WTC11 (cell line): ENCODE results near the gene SETD7. TPM values are rescaled to one million over a fixed set of nuclear protein-coding genes. Genes with fewer than 3 reads are reported as not detected.

Source experiments
- ATAC-seq: fragments of 200-7000 bp; cut with Tn5 transposase; 2 replicates; pipeline ENCODE4 v1.10.0; 2021; ENCODE audit warnings: mild to moderate bottlenecking, moderate library complexity
- CTCF ChIA-PET: fragments of 300-600 bp; sonication (Branson Sonifier 250); formaldehyde crosslinking; loops from one replicate; lab custom pipeline; 2021; ENCODE audit warnings: antibody characterized with exemption; lab: Charles Lee
- POLR2A ChIA-PET: fragments of 350-600 bp; sonication (Branson Sonifier 250); formaldehyde crosslinking; loops from one replicate; lab custom pipeline; 2021; ENCODE audit warnings: antibody characterized with exemption; lab: Charles Lee
- DNase-seq: peaks from one replicate; pipeline ENCODE4 v3.0.0; 2021; ENCODE audit warnings: low spot score
- H3K27ac Mint-ChIP-seq: 2 replicates; pipeline ENCODE4 v1.8.0; 2021; ENCODE audit warnings: mixed read lengths
- H3K27me3 Mint-ChIP-seq: 2 replicates; pipeline ENCODE4 v1.8.0; 2021; ENCODE audit warnings: low read depth, mild to moderate bottlenecking, moderate library complexity, mixed read lengths
- H3K36me3 Mint-ChIP-seq: 2 replicates; pipeline ENCODE4 v1.8.0; 2021; ENCODE audit warnings: mixed read lengths
- H3K4me1 Mint-ChIP-seq: 2 replicates; pipeline ENCODE4 v1.8.0; 2022; ENCODE audit warnings: mixed read lengths
- H3K4me3 Mint-ChIP-seq: 2 replicates; pipeline ENCODE4 v1.8.0; 2021; ENCODE audit warnings: mild to moderate bottlenecking, moderate library complexity, mixed read lengths
- H3K9me3 Mint-ChIP-seq: 2 replicates; pipeline ENCODE4 v1.8.0; 2021; ENCODE audit warnings: mixed read lengths
- CREB1 ChIP-seq: sonication (generic); formaldehyde crosslinking; IDR thresholded peaks from 2 replicates; pipeline ENCODE4 v1.8.0; 2023; ENCODE audit warnings: mild to moderate bottlenecking, missing genetic modification reagents
- ETV6 ChIP-seq: sonication (generic); formaldehyde crosslinking; IDR thresholded peaks from 2 replicates; pipeline ENCODE4 v1.8.1; 2022; ENCODE audit warnings: mild to moderate bottlenecking, missing genetic modification reagents
- FOXJ3 ChIP-seq: sonication (generic); formaldehyde crosslinking; IDR thresholded peaks from 2 replicates; pipeline ENCODE4 v1.9.0; 2021; ENCODE audit warnings: missing genetic modification reagents, mild to moderate bottlenecking, borderline replicate concordance
- FOXP1 ChIP-seq: sonication (generic); formaldehyde crosslinking; IDR thresholded peaks from 2 replicates; pipeline ENCODE4 v1.8.0; 2022; ENCODE audit warnings: missing genetic modification reagents, mild to moderate bottlenecking, moderate library complexity, borderline replicate concordance
- HMGA2 ChIP-seq: fragments of 250-450 bp; sonication (Bioruptor Pico); IDR thresholded peaks from 2 replicates; pipeline ENCODE4 v1.4.0; 2021; ENCODE audit warnings: mild to moderate bottlenecking, moderate library complexity
- JUN ChIP-seq: sonication (generic); formaldehyde crosslinking; IDR thresholded peaks from 2 replicates; pipeline ENCODE4 v1.8.0; 2023; ENCODE audit warnings: mild to moderate bottlenecking, missing genetic modification reagents
- KAT7 ChIP-seq: sonication (generic); formaldehyde crosslinking; IDR thresholded peaks from 2 replicates; pipeline ENCODE4 v1.8.1; 2023; ENCODE audit warnings: missing genetic modification reagents, mild to moderate bottlenecking, borderline replicate concordance
- NFATC4 ChIP-seq: fragments of 250-450 bp; sonication (Bioruptor Pico); IDR thresholded peaks from 2 replicates; pipeline ENCODE4 v1.9.0; 2021; ENCODE audit warnings: mild to moderate bottlenecking
- OVOL2 ChIP-seq: fragments of 250-450 bp; sonication (Bioruptor Pico); IDR thresholded peaks from 2 replicates; pipeline ENCODE4 v1.9.0; 2021; ENCODE audit warnings: mild to moderate bottlenecking, borderline replicate concordance
- SMAD4 ChIP-seq: sonication (generic); formaldehyde crosslinking; IDR thresholded peaks from 2 replicates; pipeline ENCODE4 v1.8.0; 2022; ENCODE audit warnings: mild to moderate bottlenecking, missing genetic modification reagents
- ZNF121 ChIP-seq: sonication (generic); formaldehyde crosslinking; IDR thresholded peaks from 2 replicates; pipeline ENCODE4 v1.8.0; 2023; ENCODE audit warnings: missing genetic modification reagents
- ZNF671 ChIP-seq: fragments of 250-450 bp; sonication (Bioruptor Pico); IDR thresholded peaks from 2 replicates; pipeline ENCODE4 v1.8.0; 2021; ENCODE audit warnings: mild to moderate bottlenecking
- total RNA-seq: library from RNA; stranded (reverse); gene quantifications from 3 replicates; pipeline ENCODE4 v1.2.3, GENCODE V29; 2021
- TF ChIP-seq, protein P1 (sequence below): fragments of 250-450 bp; sonication (Bioruptor Pico); IDR thresholded peaks from 2 replicates; pipeline ENCODE4 v1.9.0; 2021; ENCODE audit warnings: mild to moderate bottlenecking, borderline replicate concordance
- TF ChIP-seq, protein P2 (sequence below): fragments of 250-450 bp; sonication (Bioruptor Pico); IDR thresholded peaks from 2 replicates; pipeline ENCODE4 v1.9.0; 2021; ENCODE audit warnings: mild to moderate bottlenecking
- TF ChIP-seq, protein P3 (sequence below): sonication (generic); formaldehyde crosslinking; IDR thresholded peaks from 2 replicates; pipeline ENCODE4 v1.8.1; 2023; ENCODE audit warnings: mild to moderate bottlenecking, missing genetic modification reagents, borderline replicate concordance
- TF ChIP-seq, protein P4 (sequence below): fragments of 250-450 bp; sonication (Bioruptor Pico); IDR thresholded peaks from 2 replicates; pipeline ENCODE4 v1.9.0; 2021; ENCODE audit warnings: moderate library complexity, mild to moderate bottlenecking, inconsistent platforms, borderline replicate concordance
- TF ChIP-seq, protein P5 (sequence below): fragments of 250-450 bp; sonication (Bioruptor Pico); IDR thresholded peaks from 2 replicates; pipeline ENCODE4 v1.8.0; 2021; ENCODE audit warnings: mild to moderate bottlenecking
- TF ChIP-seq, protein P6 (sequence below): sonication (generic); formaldehyde crosslinking; IDR thresholded peaks from 2 replicates; pipeline ENCODE4 v1.8.1; 2022; ENCODE audit warnings: mild to moderate bottlenecking, moderate library complexity, missing genetic modification reagents
- TF ChIP-seq, protein P7 (sequence below): sonication (generic); formaldehyde crosslinking; IDR thresholded peaks from 2 replicates; pipeline ENCODE4 v1.8.1; 2023; ENCODE audit warnings: mild to moderate bottlenecking, missing genetic modification reagents, moderate library complexity
- TF ChIP-seq, protein P8 (sequence below): sonication (generic); formaldehyde crosslinking; IDR thresholded peaks from 2 replicates; pipeline ENCODE4 v1.8.0; 2023; ENCODE audit warnings: missing genetic modification reagents

The SETD7 gene
- total RNA-seq, 1 experiment from 2014 or later: 5.6 TPM

DNA sequence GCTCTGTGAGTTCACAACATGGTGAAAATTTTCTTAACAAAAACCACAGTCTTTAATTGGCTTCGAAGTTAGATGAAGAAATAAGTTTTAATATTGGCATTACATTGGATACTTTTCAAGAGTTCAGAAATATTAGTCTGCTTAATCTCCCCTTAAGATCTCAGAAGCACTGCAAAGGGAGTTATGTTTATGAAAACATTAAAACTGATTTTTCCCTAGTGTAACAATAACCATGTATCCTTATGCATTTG, 1.5 kb downstream of the SETD7 start (continued):
- TF ChIP-seq, protein P1, sequence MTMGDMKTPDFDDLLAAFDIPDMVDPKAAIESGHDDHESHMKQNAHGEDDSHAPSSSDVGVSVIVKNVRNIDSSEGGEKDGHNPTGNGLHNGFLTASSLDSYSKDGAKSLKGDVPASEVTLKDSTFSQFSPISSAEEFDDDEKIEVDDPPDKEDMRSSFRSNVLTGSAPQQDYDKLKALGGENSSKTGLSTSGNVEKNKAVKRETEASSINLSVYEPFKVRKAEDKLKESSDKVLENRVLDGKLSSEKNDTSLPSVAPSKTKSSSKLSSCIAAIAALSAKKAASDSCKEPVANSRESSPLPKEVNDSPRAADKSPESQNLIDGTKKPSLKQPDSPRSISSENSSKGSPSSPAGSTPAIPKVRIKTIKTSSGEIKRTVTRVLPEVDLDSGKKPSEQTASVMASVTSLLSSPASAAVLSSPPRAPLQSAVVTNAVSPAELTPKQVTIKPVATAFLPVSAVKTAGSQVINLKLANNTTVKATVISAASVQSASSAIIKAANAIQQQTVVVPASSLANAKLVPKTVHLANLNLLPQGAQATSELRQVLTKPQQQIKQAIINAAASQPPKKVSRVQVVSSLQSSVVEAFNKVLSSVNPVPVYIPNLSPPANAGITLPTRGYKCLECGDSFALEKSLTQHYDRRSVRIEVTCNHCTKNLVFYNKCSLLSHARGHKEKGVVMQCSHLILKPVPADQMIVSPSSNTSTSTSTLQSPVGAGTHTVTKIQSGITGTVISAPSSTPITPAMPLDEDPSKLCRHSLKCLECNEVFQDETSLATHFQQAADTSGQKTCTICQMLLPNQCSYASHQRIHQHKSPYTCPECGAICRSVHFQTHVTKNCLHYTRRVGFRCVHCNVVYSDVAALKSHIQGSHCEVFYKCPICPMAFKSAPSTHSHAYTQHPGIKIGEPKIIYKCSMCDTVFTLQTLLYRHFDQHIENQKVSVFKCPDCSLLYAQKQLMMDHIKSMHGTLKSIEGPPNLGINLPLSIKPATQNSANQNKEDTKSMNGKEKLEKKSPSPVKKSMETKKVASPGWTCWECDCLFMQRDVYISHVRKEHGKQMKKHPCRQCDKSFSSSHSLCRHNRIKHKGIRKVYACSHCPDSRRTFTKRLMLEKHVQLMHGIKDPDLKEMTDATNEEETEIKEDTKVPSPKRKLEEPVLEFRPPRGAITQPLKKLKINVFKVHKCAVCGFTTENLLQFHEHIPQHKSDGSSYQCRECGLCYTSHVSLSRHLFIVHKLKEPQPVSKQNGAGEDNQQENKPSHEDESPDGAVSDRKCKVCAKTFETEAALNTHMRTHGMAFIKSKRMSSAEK (CRISPR knock-in tag): no peak
- TF ChIP-seq OVOL2 (CRISPR knock-in tag): no peak
- TF ChIP-seq NFATC4: no peak
- TF ChIP-seq, all 79 proteins: peak for 0

DNA sequence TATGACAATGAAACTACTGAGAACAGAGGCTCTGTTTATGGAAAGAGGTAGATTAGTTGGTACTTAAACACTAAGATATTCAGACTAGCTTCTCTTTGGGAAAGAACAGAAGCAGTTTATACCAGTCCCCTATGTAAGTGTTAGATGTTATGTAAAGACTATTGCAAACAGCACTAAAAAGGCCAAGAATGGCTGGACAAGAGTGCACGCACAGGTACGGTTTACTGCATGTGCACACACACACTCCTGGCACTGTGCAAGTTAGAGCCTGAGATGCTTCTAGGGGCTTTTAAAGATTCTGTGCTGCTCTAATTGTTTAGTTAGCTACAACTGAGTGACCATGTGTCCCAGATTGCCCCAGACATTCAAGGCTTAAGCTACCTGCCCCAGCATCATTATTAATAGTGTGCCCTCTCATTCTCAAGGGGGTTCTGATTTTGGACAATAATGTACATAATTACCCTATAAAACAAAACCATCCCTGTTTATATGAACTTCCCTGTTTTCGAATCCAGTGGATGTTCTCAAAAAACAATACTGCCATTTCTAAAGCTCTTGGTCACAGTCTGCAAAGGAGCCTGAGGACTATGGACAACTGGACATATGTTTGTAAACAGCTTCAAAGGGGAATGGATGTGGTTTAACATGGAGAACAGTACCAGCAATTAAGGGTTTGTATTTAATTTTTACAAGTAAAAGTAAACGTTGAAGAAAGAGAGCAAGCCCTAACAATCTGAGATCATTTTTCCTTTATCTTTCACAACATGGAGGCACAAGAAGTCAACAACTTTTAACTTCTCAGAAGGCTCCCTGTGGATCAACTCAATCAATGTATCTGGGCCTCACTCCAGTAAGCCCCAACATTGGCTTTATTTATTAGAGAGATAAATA, 2.0 kb downstream of the SETD7 start:
- Mint-ChIP-seq H3K27ac (no peak overlapping the region), H3K27me3 (peaks cover 52% of the 10 kb centered on the region), H3K4me3 (peak overlapping the region; percentile 83), H3K9me3 (no peaks in the 10 kb centered on the region), H3K36me3 (no peaks in the 10 kb centered on the region), H3K4me1 (peaks cover 45% of the 10 kb centered on the region)
- TF ChIP-seq FOXJ3: no peak
- TF ChIP-seq, protein P2, sequence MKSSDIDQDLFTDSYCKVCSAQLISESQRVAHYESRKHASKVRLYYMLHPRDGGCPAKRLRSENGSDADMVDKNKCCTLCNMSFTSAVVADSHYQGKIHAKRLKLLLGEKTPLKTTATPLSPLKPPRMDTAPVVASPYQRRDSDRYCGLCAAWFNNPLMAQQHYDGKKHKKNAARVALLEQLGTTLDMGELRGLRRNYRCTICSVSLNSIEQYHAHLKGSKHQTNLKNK (CRISPR knock-in tag): no peak
- TF ChIP-seq ZNF121 (CRISPR knock-in tag): no peak
- TF ChIP-seq CREB1 (CRISPR knock-in tag): no peak
- TF ChIP-seq ZNF671: no peak
- TF ChIP-seq, protein P3, sequence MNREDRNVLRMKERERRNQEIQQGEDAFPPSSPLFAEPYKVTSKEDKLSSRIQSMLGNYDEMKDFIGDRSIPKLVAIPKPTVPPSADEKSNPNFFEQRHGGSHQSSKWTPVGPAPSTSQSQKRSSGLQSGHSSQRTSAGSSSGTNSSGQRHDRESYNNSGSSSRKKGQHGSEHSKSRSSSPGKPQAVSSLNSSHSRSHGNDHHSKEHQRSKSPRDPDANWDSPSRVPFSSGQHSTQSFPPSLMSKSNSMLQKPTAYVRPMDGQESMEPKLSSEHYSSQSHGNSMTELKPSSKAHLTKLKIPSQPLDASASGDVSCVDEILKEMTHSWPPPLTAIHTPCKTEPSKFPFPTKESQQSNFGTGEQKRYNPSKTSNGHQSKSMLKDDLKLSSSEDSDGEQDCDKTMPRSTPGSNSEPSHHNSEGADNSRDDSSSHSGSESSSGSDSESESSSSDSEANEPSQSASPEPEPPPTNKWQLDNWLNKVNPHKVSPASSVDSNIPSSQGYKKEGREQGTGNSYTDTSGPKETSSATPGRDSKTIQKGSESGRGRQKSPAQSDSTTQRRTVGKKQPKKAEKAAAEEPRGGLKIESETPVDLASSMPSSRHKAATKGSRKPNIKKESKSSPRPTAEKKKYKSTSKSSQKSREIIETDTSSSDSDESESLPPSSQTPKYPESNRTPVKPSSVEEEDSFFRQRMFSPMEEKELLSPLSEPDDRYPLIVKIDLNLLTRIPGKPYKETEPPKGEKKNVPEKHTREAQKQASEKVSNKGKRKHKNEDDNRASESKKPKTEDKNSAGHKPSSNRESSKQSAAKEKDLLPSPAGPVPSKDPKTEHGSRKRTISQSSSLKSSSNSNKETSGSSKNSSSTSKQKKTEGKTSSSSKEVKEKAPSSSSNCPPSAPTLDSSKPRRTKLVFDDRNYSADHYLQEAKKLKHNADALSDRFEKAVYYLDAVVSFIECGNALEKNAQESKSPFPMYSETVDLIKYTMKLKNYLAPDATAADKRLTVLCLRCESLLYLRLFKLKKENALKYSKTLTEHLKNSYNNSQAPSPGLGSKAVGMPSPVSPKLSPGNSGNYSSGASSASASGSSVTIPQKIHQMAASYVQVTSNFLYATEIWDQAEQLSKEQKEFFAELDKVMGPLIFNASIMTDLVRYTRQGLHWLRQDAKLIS (CRISPR knock-in tag): no peak
- TF ChIP-seq NFATC4: no peak
- TF ChIP-seq, protein P4, sequence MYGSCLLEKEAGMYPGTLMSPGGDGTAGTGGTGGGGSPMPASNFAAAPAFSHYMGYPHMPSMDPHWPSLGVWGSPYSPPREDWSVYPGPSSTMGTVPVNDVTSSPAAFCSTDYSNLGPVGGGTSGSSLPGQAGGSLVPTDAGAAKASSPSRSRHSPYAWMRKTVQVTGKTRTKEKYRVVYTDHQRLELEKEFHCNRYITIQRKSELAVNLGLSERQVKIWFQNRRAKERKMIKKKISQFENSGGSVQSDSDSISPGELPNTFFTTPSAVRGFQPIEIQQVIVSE (CRISPR knock-in tag): no peak
- TF ChIP-seq, protein P5, sequence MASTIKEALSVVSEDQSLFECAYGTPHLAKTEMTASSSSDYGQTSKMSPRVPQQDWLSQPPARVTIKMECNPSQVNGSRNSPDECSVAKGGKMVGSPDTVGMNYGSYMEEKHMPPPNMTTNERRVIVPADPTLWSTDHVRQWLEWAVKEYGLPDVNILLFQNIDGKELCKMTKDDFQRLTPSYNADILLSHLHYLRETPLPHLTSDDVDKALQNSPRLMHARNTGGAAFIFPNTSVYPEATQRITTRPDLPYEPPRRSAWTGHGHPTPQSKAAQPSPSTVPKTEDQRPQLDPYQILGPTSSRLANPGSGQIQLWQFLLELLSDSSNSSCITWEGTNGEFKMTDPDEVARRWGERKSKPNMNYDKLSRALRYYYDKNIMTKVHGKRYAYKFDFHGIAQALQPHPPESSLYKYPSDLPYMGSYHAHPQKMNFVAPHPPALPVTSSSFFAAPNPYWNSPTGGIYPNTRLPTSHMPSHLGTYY: no peak
- TF ChIP-seq, protein P6, sequence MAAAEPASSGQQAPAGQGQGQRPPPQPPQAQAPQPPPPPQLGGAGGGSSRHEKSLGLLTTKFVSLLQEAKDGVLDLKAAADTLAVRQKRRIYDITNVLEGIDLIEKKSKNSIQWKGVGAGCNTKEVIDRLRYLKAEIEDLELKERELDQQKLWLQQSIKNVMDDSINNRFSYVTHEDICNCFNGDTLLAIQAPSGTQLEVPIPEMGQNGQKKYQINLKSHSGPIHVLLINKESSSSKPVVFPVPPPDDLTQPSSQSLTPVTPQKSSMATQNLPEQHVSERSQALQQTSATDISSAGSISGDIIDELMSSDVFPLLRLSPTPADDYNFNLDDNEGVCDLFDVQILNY (CRISPR knock-in tag): no peak
- TF ChIP-seq, protein P7, sequence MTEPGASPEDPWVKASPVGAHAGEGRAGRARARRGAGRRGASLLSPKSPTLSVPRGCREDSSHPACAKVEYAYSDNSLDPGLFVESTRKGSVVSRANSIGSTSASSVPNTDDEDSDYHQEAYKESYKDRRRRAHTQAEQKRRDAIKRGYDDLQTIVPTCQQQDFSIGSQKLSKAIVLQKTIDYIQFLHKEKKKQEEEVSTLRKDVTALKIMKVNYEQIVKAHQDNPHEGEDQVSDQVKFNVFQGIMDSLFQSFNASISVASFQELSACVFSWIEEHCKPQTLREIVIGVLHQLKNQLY (CRISPR knock-in tag): no peak
- TF ChIP-seq FOXP1 (CRISPR knock-in tag): no peak
- TF ChIP-seq KAT7 (CRISPR knock-in tag): no peak
- TF ChIP-seq SMAD4 (CRISPR knock-in tag): no peak
- no peak for TF ChIP-seq ETV6 (CRISPR knock-in tag)
- TF ChIP-seq, protein P8, sequence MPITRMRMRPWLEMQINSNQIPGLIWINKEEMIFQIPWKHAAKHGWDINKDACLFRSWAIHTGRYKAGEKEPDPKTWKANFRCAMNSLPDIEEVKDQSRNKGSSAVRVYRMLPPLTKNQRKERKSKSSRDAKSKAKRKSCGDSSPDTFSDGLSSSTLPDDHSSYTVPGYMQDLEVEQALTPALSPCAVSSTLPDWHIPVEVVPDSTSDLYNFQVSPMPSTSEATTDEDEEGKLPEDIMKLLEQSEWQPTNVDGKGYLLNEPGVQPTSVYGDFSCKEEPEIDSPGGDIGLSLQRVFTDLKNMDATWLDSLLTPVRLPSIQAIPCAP (CRISPR knock-in tag): no peak
- TF ChIP-seq HMGA2 (CRISPR knock-in tag): no peak
- no peak for TF ChIP-seq JUN (CRISPR knock-in tag)
- CTCF ChIA-PET: interaction anchor here (0.7 to 1.2 kb wide), 4 partner anchors 22 to 65 kb away, joined by 3 to 4 read pairs (median 3); no protein-coding TSS in a partner anchor
- ATAC-seq (no peak), DNase-seq (no peak)
- POLR2A ChIA-PET: no interaction called here
